Neuronal stem cell (in vitro differentiated cells): ENCODE results near the gene SND1.

ENCODE experiments used
- DNase-seq: peaks from one replicate; pipeline ENCODE4 v3.0.0-alpha.2; 2013; ENCODE audit warnings: low spot score
- H2AFZ ChIP-seq: one replicate; pipeline ENCODE4 v1.6.1; 2013; ENCODE audit warnings: mild to moderate bottlenecking, low read length, inconsistent platforms
- H2AK5ac ChIP-seq: 2 replicates; pipeline ENCODE4 v1.6.1; 2013; ENCODE audit warnings: low read depth, mild to moderate bottlenecking, inconsistent platforms, low read length, moderate library complexity, mixed read lengths
- H2BK120ac ChIP-seq: 2 replicates; pipeline ENCODE4 v1.6.1; 2013; ENCODE audit warnings: low read depth, mild to moderate bottlenecking, inconsistent platforms, low read length, moderate library complexity, mixed read lengths
- H2BK12ac ChIP-seq: one replicate; pipeline ENCODE4 v1.6.1; 2013; ENCODE audit warnings: low read length, inconsistent platforms
- H2BK15ac ChIP-seq: 2 replicates; pipeline ENCODE4 v1.6.1; 2013; ENCODE audit warnings: mild to moderate bottlenecking, low read length, inconsistent platforms, mixed read lengths
- H2BK5ac ChIP-seq: one replicate; pipeline ENCODE4 v1.6.1; 2013; ENCODE audit warnings: inconsistent platforms, mild to moderate bottlenecking, low read length, moderate library complexity
- H3K14ac ChIP-seq: one replicate; pipeline ENCODE4 v1.6.1; 2013; ENCODE audit warnings: low read length, inconsistent platforms
- H3K18ac ChIP-seq: 2 replicates; pipeline ENCODE4 v1.6.1; 2013; ENCODE audit warnings: low read length, inconsistent platforms
- H3K23ac ChIP-seq: 2 replicates; pipeline ENCODE4 v1.6.1; 2013; ENCODE audit warnings: low read depth, mild to moderate bottlenecking, mixed read lengths, low read length, inconsistent platforms; ENCODE audit not compliant: poor library complexity
- H3K27ac ChIP-seq: replicated peaks from 3 replicates; pipeline ENCODE4 v1.5.1; 2013; ENCODE audit warnings: low read length, inconsistent platforms
- H3K27me3 ChIP-seq, 3 experiments: 2 replicates each; pipeline ENCODE4 v1.6.1; 2013; ENCODE audit warnings: low read length in 3 of 3, mild to moderate bottlenecking in 2 of 3, inconsistent platforms in 1 of 3, low read depth in 1 of 3, mixed read lengths in 1 of 3, moderate library complexity in 1 of 3; ENCODE audit not compliant: control insufficient read depth in 3 of 3, insufficient read depth in 3 of 3
- H3K36me3 ChIP-seq, 2 donors: replicated peaks in 1 of 2; 2 replicates each; pipeline ENCODE4 v1.6.1; 2013; ENCODE audit warnings: low read length in 2 of 2; ENCODE audit not compliant: control insufficient read depth in 2 of 2, insufficient read depth in 2 of 2
- H3K4ac ChIP-seq: 2 replicates; pipeline ENCODE4 v1.6.1; 2013; ENCODE audit warnings: inconsistent platforms, mild to moderate bottlenecking, low read length, moderate library complexity
- H3K4me1 ChIP-seq, 2 donors: 1 replicate in 1 of 2; 2 replicates in 1 of 2; pipeline ENCODE4 v1.6.1; 2013; ENCODE audit warnings: low read length in 2 of 2, low read depth in 1 of 2; ENCODE audit not compliant: control insufficient read depth in 2 of 2, insufficient read depth in 1 of 2
- H3K4me2 ChIP-seq: one replicate; pipeline ENCODE4 v1.6.1; 2013; ENCODE audit warnings: mild to moderate bottlenecking, low read length, inconsistent platforms; ENCODE audit not compliant: insufficient read depth, poor library complexity, severe bottlenecking
- H3K4me3 ChIP-seq, 2 donors: 2 replicates each; pipeline ENCODE4 v1.5.1; 2013; ENCODE audit warnings: low read length in 2 of 2, mild to moderate bottlenecking in 2 of 2, inconsistent platforms in 1 of 2, moderate library complexity in 1 of 2
- H3K79me1 ChIP-seq: one replicate; pipeline ENCODE4 v1.6.1; 2013; ENCODE audit warnings: low read depth, mild to moderate bottlenecking, inconsistent platforms, low read length, moderate library complexity
- H3K9ac ChIP-seq: one replicate; pipeline ENCODE4 v1.6.1; 2013; ENCODE audit warnings: mild to moderate bottlenecking, low read depth, low read length, inconsistent platforms; ENCODE audit not compliant: poor library complexity
- H3K9me3 ChIP-seq, 2 donors: replicated peaks in 1 of 2; 2 replicates each; pipeline versions ENCODE3 to v1.6.1; 2013; ENCODE audit warnings: low read length in 2 of 2, mild to moderate bottlenecking in 2 of 2, inconsistent platforms in 1 of 2, low read depth in 1 of 2, mixed read lengths in 1 of 2, moderate library complexity in 1 of 2; ENCODE audit not compliant: control insufficient read depth in 2 of 2, insufficient read depth in 1 of 2
- H4K8ac ChIP-seq: one replicate; pipeline ENCODE4 v1.6.1; 2013; ENCODE audit warnings: low read depth, mild to moderate bottlenecking, inconsistent platforms, low read length, moderate library complexity
- H4K91ac ChIP-seq: one replicate; pipeline ENCODE4 v1.6.1; 2013; ENCODE audit warnings: low read length, low read depth, mild to moderate bottlenecking, inconsistent platforms; ENCODE audit not compliant: poor library complexity
- WGBS, 2 donors: extraction: QIAGEN DNeasy Blood & Tissue Kit; methylation state at CpG; one replicate each; pipeline ENCODE4 v1.1.7; 2013; ENCODE audit warnings: missing lambda C conversion rate in 2 of 2, mixed read lengths in 1 of 2; ENCODE audit not compliant: insufficient read length in 2 of 2, insufficient replicate concordance in 1 of 2; ENCODE audit errors: extremely low coverage in 2 of 2; 5-methylcytosine and 5-hydroxymethylcytosine counted together

SND1 gene

GRCh38 chr7:128000048-128000447 is 348.1 kb downstream of the SND1 start:
- Histone ChIP-seq H2BK120ac (no peak overlapping the region), H3K4ac (no peak overlapping the region), H3K27me3 (no peaks in the 10 kb centered on the region), H3K36me3 (peaks cover 4 to 15% of the 10 kb centered on the region in 2 donors), H3K79me1 (no peaks in the 10 kb centered on the region), H4K8ac (no peak overlapping the region), H3K14ac (no peak overlapping the region), H2BK12ac (no peak overlapping the region), H3K27ac (no peak overlapping the region), H3K4me3 (no peak overlapping the region), H3K4me2 (no peak overlapping the region), H3K9me3 (no peaks in the 10 kb centered on the region), H3K4me1 (peaks cover 12 to 21% of the 10 kb centered on the region in 2 donors), H2AK5ac (no peak overlapping the region), H2BK5ac (no peak overlapping the region), H3K9ac (no peak overlapping the region), H3K23ac (no peak overlapping the region), H4K91ac (no peak overlapping the region), H2AFZ (no peak overlapping the region), H2BK15ac (no peak overlapping the region), H3K18ac (no peak overlapping the region)
- WGBS, 2 donors: no CpG with 5 or more reads among the region's 1 CpG
- DNase-seq: no peak

DNA sequence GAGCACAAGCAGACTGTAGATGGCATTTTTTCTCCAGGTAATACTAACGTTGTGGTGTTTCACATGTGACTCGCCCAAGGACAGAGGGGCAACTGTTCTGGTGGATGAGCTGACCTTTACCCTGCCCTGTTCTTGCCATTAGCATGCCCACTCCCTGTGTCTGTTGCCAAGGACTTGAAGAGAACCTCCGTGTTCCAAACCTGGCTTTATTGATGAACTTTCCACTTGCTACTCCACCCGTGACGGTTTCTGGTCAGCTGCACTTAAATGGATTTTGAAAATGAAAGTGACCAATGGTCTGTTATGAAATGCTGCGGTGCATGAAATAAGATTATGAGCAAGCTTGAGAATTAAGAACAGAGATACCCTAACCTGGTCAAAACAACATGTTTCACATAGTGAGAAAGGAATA is 348.9 kb downstream of the SND1 start:
- Histone ChIP-seq H3K9ac (no peak overlapping the region), H3K4me1 (peaks cover 11 to 21% of the 10 kb centered on the region in 2 donors), H4K91ac (no peak overlapping the region), H2AFZ (no peak overlapping the region), H4K8ac (no peak overlapping the region), H3K23ac (no peak overlapping the region), H3K36me3 (peaks cover 6 to 18% of the 10 kb centered on the region in 2 donors), H3K4ac (no peak overlapping the region), H2BK15ac (no peak overlapping the region), H2BK12ac (no peak overlapping the region), H3K27me3 (no peaks in the 10 kb centered on the region), H3K79me1 (no peaks in the 10 kb centered on the region), H3K4me2 (no peak overlapping the region), H3K9me3 (no peaks in the 10 kb centered on the region), H3K4me3 (no peak overlapping the region), H2BK120ac (no peak overlapping the region), H3K14ac (no peak overlapping the region), H3K27ac (no peak overlapping the region), H3K18ac (no peak overlapping the region), H2BK5ac (no peak overlapping the region), H2AK5ac (no peak overlapping the region)
- DNase-seq: no peak
- no CpG with 5 or more reads among the region's 6 CpGs for WGBS, 2 donors

GRCh38 chr7:128003167-128003566 is 351.2 kb downstream of the SND1 start:
- Histone ChIP-seq H2BK15ac (no peak overlapping the region), H3K79me1 (peaks cover 3% of the 10 kb centered on the region), H3K36me3 (peaks cover 8 to 30% of the 10 kb centered on the region in 2 donors), H3K9ac (no peak overlapping the region), H4K8ac (no peak overlapping the region), H2AK5ac (no peak overlapping the region), H2AFZ (no peak overlapping the region), H2BK5ac (no peak overlapping the region), H3K14ac (no peak overlapping the region), H2BK120ac (no peak overlapping the region), H3K27ac (no peak overlapping the region), H3K23ac (no peak overlapping the region), H3K9me3 (no peaks in the 10 kb centered on the region), H3K4me3 (no peak overlapping the region), H3K27me3 (no peaks in the 10 kb centered on the region), H3K18ac (no peak overlapping the region), H2BK12ac (no peak overlapping the region), H4K91ac (no peak overlapping the region), H3K4me1 (peaks cover 12 to 14% of the 10 kb centered on the region in 2 donors), H3K4ac (no peak overlapping the region), H3K4me2 (no peak overlapping the region)
- no peak for DNase-seq
- no CpG with 5 or more reads among the region's 3 CpGs for WGBS, 2 donors

DNA sequence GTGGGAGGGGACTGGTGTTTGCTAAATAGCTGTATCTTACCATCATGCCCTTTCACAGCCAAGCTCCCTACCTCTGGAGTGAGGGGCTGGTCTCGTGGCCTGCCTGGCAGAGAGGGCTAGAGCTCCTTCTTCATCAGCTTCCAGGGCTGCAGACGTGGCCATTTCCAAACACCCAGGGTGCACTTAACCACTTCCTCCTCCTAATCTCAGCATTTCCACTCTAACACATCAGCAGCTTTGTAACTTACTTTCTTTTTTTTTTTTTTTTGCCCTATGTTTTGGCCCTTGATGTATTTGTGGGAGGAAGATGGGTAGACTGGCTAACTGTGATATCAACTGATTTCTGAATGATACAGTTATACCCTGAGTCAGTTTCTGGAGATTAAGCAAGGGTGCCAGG is 351.8 kb downstream of the SND1 start:
- Histone ChIP-seq H2BK12ac (no peak overlapping the region), H3K36me3 (peaks cover 10 to 30% of the 10 kb centered on the region in 2 donors), H3K18ac (no peak overlapping the region), H3K27ac (no peak overlapping the region), H2BK120ac (no peak overlapping the region), H3K14ac (no peak overlapping the region), H2BK5ac (no peak overlapping the region), H3K4ac (no peak overlapping the region), H3K9me3 (no peaks in the 10 kb centered on the region), H4K91ac (no peak overlapping the region), H3K4me2 (no peak overlapping the region), H3K79me1 (peaks cover 3% of the 10 kb centered on the region), H3K4me3 (no peak overlapping the region), H3K4me1 (peaks cover 12% of the 10 kb centered on the region in 2 donors), H3K9ac (no peak overlapping the region), H4K8ac (no peak overlapping the region), H3K27me3 (no peaks in the 10 kb centered on the region), H3K23ac (no peak overlapping the region), H2BK15ac (no peak overlapping the region), H2AFZ (no peak overlapping the region), H2AK5ac (no peak overlapping the region)
- no peak for DNase-seq
- WGBS, 2 donors: no CpG with 5 or more reads among the region's 2 CpGs
